G401.6 (cell line): ENCODE results near the gene SLC12A8.

Source experiments
- FAIRE-seq: peaks from 2 replicates; lab custom pipeline; 2012; peaks lifted over from hg19 to GRCh38; lab: Jason Lieb, UNC

Gene SLC12A8, protein sequence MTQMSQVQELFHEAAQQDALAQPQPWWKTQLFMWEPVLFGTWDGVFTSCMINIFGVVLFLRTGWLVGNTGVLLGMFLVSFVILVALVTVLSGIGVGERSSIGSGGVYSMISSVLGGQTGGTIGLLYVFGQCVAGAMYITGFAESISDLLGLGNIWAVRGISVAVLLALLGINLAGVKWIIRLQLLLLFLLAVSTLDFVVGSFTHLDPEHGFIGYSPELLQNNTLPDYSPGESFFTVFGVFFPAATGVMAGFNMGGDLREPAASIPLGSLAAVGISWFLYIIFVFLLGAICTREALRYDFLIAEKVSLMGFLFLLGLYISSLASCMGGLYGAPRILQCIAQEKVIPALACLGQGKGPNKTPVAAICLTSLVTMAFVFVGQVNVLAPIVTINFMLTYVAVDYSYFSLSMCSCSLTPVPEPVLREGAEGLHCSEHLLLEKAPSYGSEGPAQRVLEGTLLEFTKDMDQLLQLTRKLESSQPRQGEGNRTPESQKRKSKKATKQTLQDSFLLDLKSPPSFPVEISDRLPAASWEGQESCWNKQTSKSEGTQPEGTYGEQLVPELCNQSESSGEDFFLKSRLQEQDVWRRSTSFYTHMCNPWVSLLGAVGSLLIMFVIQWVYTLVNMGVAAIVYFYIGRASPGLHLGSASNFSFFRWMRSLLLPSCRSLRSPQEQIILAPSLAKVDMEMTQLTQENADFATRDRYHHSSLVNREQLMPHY

DNA sequence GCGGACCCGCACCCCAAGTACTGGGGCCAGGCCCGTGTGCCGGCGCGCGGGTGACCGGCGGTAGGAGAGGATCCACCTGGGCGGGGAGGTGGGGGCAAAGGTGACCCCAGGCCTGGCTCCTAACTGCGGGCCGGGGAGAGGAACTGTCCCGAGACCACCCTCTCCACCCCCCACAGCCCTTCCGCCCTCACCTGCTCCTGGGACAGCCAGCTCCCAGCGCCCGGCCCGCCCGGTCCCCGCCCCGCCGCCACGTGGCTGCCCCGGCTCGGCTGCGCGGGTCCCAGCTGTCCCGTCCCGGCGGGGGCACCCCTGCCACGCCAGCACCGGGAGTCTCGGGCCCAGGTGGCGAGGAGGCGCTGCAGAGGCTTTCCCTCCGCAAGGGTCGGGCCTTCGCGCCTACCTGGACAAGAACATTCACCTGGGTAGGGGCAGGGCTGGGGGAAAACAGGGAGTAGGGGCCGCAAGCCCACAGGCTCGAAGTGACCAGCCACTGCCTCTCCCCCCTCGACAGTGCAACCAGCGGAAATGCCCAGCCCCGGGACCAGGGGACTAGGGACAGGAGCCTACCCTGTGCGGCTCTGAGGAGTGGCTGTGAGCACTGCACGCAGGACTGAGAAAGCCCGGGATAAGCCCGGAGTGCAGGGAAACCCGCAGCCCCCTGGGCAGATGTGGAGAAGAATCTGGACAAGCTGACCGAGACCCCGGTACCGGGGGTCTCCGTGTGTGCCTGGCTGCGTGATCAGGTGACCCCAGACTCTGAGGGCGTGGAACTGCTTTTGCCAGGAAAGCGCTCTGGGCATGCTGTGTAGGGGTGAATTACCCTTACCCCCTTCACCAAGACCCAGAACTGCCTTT is at the start of gene SLC12A8:
SLC12A8 (minus strand) TSS at position 240 of the 855 bp plus-strand sequence. CDS start 1,399 bp downstream, outside the sequence.
- no peak for FAIRE-seq

DNA sequence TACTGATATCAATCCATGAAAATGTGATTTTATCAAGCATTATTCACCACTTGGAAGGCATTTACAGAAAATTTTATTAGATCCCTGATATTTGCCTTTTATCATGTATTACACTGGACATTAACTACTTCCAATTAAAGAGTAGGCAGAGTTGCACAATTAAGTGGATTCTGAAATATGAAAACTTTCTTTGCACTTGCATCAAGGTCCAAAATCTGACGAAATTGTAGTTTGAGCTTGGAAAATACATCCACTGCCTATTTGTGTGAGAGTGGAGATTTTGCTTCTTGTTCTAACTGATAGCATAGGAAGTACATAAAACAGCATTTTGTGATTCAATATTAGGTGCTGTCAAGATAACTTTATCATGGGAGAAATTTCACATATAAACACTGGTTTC is 49.6 kb upstream of the SLC12A8 start:
- FAIRE-seq, result no peak

DNA sequence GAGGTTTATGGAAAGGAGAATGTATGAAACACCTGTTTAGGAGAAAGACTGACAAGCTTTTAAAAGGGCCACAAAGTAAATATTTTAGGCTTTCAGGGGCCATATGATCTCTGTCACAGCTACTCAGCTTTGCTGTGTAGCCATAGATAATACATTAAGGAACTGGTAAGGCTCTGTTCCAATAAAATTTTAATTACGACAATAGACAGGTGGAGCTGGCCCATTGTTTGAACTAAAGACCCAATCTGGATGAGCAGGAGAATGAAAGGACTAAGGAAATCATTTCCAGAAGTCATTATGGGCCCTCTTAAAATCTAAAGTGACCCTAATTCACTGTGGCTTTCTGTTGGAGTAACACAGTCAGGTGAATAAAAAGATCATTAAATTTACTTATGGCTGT is 48.5 kb upstream of the SLC12A8 start:
- no peak for FAIRE-seq

DNA sequence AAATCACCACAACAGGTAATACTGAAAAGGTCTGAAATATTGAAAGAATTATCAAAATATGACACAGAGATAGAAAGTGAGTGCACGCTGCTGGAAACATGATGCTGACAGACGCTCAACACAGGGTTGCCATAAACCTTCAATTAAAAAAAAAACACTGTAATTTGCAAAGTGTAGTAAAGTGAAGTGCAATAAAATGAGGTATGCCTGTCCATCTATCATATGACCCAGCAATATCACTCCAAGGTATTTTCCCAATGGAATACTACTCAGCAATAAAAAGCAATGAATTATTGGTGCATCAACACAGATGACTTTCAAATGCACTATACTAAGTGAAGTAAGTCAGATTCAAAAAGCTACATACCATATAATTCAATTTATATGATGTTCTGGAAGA is 47.6 kb upstream of the SLC12A8 start:
- FAIRE-seq, result no peak

DNA sequence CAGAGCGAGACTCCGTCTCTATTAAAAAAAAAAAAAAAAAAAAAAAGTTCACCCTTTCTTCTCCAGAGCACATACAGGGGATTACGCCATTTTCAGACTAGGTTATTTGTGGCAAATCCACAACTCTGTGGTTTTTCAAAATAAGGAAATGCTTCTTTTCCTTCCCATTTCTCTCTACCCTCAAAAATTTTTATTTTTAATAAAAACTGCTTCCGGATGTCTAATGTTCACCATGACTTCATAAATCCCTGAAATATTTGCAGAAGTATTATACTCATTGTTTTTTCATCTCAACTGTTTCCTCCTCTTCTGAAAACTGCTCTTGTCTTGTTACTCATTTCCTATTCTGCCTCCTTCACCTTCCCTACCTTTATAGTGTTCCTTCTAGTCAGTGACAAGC is 45.0 kb upstream of the SLC12A8 start:
- no peak for FAIRE-seq

DNA sequence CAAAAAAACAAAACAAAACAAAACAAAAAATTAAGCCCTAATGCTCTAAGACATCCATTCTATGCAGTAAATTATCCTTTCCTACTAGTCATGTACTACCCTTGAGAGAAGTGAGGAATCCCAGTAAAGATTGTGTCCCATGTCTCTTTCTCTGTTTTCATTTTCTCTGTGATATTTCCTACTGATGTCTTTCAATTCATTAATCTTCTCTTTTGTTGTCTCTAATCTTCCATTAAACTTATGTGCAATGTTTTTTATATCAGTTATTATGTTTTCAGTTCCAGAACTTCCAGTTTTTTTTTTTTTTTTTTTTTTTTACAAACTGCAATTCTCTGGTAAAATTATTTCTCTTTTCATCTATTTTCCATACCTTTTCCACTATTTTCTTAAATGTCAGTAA is 44.1 kb upstream of the SLC12A8 start:
- peak; percentile 52 for FAIRE-seq

DNA sequence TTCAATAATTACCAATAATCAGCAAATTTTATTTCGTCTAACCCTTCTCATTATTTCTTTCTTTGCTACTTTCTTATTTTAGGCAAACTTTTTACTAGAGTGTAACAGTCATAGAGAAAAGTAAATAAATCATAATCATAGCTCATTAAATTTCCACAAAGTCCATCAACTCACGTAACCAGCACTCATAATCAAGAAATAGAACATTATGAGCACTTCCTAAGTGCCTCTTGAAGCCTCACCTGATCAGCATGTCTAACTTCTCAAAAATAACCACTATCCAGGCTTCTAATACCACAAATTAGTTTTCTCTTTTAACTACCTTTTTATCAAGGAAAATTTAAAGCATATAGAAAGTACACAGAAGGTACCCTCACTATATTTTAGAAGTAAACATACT is 38.4 kb upstream of the SLC12A8 start:
- FAIRE-seq, result no peak

DNA sequence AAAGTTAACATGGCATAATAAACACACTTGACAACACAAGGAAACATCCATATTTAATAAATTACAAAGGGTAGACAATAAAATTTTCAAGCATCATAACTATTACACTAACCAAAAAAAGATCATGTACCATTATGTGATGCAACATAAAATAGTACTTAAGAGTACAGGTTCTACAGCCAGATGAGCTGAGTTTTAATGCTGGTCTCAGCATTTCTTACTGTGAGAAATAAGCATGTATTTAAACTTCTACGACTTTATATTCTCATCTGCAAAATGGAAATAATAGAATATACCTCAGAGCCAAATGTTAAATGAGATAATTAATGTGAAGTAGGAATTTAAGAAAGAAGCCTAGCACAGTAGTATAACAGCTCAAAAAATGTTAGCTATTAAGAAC is 33.7 kb upstream of the SLC12A8 start:
- FAIRE-seq, result no peak

DNA sequence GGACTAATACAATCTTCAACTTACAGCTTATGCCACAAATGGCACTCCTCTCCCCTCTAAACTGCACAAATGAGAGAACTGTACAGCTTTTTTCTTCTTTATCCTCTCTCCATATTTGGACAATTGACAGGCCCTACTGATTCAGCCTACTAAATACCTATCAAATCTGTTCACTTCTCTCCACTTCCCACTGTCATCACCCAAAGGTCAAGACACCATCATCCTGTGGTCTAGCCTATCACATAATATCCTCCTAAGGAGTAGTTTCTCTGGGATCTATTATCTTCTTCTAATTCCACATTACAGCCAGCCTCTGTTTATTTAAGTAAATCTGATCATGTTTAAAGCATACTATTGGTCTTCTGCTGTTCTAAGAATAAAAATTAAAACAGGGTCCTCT is 33.0 kb upstream of the SLC12A8 start:
- FAIRE-seq, result no peak

DNA sequence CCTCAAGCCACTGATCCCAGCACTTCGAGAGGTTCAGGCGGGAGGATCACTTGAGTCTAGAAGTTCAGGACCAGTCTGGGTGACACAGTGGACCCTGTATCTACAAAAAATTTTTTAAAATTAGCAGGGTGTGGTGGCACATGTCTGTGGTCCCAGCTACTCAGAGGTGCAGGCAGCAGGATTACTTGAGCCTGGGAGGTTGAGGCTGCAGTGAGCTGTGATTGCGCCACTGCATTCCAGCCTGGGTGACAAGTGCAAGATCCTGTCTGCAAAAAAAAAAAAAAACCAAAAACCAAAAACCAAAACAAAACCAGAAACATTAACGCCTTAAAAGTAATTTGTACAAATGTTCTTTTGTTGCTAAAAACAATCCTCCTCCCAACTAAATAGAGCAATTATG is 27.9 kb upstream of the SLC12A8 start:
- no peak for FAIRE-seq

DNA sequence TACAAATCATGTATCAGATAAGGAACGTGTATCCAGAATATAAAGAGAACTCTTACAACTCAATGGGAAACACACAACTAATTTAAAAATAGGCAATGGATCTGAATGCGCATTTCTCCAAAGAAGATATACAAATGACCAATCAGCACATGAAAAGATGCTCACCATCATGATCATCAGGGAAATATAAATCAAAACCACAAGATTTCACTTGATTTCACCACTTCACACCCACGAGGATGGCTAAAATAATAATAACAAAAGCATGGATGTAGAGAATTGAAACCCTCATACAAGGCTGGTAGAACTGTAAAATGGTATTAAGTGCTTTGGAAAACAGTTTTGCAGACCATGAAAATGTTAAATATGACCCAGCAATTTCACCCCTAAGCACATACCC is 26.7 kb upstream of the SLC12A8 start:
- no peak for FAIRE-seq

DNA sequence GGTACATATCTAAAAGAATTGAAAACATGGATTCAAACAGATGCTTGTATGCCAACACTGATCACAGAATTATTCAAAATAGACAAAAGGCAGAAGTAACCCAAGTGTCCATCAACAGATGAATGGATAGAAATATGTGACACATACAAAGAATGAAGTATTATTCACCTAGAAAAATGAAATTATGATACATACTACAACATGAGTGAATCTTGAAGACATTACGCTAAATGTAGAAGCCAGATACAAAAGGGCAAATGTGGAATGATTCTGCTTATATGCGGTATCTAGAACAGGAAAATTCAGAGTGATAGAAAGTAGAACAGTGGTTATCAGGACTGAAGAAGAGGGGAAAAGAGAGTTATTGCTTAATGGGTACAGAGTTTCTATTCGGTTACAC is 26.2 kb upstream of the SLC12A8 start:
- no peak for FAIRE-seq

DNA sequence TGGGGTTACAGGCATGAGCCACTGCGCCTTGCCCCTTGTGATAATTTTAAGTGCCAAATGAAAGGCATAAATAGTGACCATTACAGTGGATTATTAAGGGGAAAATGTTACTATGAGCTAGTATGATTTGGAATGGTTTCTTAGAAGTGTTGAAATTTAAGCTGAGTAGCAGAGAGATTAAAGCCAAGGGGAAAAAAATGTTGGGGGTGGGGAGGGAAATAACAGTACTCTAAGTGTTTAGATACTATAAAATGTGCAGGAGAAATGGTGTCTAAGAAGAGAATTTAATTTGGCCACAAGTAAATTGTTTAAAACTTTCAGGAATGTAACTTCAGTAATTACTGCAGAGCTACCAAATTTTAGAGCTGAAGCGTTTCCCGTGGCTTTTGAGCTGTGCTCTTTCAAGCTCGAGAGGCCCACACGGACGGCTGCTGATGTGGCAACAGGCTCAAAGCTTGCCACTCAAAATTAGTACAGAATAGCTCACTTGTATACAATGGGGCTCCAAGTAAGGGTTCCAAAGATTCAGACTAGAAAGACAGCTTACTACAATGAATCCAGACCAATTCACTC is 23.9 kb upstream of the SLC12A8 start:
- FAIRE-seq, result no peak

DNA sequence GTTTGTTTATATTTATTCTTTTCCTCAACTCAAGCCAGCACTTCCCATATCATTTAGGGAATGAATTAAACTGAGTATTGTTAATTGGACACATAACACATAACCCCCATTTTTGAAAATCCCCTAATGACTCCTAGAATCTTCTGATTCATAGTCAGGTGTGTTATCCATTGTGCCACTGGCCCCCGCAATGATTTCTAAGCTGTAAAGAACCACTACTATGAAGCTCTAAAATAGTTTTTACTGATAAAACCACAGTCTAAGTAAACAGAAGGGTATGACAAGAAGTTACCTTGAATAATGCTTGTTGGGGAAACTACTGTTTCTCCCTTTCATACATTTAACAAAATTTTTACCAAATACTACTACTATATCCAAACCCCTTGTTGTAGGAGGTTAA is 22.3 kb upstream of the SLC12A8 start:
- FAIRE-seq, result no peak

DNA sequence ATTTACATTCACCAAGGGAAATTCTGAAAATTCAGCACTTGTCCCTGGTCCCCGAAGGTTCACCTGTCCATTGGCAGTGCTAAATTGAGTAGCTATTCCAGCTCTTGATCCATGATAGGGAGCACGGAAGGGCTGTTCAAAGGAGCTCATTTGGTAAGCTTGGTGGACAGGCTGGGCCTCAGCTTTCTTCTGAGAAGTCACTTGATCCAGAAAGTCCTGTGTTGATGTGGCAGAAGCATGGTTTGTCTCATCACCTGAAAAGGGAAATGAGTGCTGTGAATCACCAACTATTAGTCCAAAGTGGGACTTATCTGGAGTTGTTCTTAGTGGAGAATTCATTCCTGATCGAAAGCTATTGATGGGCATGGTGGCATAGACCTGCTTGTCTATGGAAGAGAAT is 19.9 kb upstream of the SLC12A8 start:
- FAIRE-seq, result no peak

DNA sequence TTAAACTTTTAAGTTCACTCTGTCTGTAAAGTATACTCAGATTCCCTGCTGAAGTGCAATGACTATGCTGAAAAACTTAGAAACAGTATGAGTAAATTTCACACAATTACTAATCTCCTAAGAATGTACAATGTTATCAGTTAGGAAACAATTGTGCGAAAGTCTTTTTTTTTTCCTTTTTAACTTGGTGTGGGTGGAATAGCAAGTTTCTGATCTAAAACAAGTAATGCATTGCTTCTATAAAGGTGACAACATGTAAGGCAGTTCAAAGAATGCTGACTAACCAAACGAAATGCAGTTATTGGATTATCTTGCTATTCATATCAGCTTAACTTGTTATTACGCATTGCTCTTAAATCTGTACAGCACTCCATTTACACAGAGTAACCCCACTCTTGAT is 19.3 kb upstream of the SLC12A8 start:
- peak; percentile 21 for FAIRE-seq

DNA sequence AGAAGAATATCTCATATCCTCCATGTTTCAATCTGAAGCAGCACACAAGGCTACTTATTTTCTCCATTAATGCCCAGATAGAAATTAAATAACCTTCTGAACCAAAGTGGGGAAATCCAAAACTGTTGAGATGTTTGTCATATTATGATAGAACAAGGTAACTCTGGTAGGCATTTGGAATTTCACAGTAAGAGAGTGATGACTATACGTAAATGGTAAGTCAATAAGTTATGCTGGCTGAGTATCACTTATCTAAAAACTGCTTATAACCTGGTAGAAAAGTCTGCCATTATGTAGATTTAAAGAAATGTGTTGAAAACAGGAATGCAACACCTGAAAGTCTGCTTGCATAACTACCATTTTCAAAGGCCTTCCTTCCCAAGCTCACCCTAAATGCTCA is 17.2 kb upstream of the SLC12A8 start:
- no peak for FAIRE-seq

DNA sequence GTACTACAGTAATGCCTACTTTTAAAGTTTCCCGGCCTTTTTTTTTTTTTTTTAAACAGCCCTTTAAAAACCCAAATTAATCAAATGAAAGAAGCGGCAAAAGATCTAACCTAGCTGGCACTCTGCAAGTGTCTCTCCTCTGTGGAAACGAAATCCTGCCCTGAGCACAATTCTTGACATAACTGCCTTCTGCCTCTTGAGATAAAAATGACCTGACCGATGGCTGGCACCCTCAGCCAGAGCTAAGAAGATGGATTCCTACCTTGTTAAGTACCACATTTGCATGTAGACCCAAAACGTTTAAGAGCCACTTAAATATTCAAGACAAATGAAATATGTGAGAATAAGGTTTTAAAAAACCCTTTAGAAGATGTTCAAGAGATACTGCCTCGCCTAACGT is 16.6 kb upstream of the SLC12A8 start:
- no peak for FAIRE-seq

DNA sequence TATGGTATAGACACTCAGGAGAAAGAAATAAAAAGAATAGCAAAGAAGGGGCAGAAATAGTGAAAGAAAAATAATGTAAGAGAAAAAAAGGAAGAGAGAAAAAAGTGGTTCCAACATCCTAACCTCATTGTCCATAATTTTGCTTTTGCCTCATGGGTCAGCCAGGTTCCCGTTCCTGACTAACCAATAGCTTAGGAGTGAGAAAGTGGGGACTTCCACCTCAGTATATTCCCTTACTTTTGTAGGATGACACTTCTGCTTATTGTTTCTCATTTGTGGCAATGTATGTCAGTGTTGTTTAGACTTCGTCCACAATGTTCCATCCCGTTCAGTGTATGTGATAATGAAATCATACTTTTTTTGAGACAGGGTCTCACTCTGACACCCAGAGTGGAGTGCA is 9.3 kb upstream of the SLC12A8 start:
- no peak for FAIRE-seq

DNA sequence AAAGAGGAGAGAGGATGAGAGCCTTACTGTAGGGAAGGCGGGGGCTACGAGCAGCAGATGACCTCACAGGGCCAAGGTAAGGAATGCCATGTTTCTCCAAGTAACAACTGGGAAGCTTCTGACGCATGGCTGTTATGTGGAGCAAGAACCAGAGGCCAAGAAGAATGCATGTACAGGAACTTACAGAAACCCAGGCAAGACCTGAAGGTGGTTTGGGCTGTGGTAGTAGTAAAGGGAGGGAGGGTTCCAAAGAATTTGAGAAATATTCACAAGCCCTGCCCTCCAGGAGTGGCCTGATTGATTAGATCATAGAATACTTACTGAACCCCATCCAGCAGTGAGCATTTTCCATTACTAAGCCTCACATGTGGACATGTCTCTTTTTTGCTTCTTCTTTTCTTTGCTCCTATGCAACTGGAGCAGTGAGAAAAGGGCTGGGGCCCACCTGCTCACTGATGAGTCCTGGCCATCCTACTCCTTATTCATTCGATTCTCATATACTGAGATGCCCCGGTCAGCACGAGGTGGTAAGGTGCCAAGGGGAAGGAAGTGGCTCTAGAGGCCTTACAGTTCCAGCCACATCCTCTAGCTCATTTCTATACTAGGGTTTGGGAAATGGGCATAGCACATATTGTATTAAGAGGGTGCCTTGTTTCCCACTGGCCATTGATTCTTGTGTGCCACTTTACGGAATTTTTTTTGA is 8.3 kb upstream of the SLC12A8 start:
- no peak for FAIRE-seq

DNA sequence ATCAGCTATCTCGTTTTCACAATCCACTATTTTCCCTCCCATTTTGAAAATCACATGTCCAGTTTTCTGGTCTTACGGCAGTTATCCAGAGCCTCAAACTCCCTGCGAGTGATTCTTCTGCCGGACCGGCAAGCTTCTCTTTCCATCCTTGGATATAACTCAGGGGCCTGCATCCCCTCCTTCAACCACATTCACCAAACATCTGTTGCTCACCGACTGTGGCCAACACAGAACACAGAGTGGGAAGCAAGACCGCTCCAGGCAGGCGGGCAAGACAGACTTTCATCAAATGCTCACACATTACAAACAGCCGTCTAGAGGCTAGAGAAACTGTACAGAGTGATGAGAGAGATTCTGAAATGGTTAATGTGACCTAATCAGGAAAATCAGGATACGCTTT is 7.6 kb upstream of the SLC12A8 start:
- FAIRE-seq, result no peak

DNA sequence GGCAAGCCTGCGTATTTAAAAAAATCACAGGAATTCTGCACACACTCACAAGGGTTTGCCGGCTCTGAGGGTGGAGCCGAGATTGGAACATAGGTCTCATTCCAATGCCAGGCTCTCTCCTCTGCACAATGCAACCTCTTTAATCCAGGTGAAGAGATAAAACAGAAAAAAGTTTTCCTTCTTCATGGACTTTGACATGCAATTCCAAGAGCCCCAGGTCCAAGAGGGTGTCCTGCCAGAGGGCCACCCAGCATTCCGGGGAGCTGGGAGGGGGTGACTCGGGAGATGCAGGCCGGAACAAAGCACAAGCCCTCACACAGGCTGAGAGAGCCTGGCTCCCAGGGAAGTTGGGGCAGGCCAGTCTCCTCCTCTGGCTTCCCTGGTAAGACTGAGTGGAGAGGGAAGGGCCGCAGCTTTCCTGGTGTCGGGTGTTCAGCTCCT is 6.7 kb upstream of the SLC12A8 start:
- no peak for FAIRE-seq
